ENCODE data around the gene RGL1. TPM values are rescaled to one million over a fixed set of nuclear protein-coding genes. Genes with fewer than 3 reads are reported as not detected.

RGL1 gene
- total and polyA plus RNA-seq, 7 experiments from 2014 or later, result 0.90 to 6.2 (median 2.6) TPM

DNA sequence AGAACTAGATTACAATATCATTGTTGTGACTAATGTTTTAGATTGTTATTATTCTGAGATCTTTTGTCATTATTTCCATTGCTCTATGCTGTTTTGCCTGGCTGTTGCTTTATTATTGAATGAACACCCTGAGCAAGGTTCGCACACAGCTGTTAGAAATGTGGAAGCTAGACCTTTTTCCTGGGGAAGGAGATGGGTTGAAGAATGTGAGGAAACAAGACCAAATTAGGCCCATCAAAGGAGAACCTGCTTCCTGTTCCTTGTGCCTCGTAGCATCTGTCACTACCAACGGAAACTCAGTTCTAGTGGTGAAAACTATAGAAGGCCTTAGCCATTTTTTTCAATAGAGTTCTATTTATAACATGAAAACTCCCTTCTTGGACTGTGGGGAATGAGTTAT lies 68.7 kb downstream of the RGL1 start:
- CTCF ChIA-PET, result interaction anchor here (0.6 kb wide), 1 partner anchor 1015 kb away, joined by 4 read pairs; no protein-coding TSS in a partner anchor
- intact Hi-C loops (cut with micrococcal nuclease), result loop anchor here in 1 of 2 donors (2.0 kb wide), 1 partner anchor 15 kb away; no protein-coding TSS in a partner anchor
- peak overlapping the region; percentile 27 to 87 (median 73) for H3K27ac Mint-ChIP-seq

DNA sequence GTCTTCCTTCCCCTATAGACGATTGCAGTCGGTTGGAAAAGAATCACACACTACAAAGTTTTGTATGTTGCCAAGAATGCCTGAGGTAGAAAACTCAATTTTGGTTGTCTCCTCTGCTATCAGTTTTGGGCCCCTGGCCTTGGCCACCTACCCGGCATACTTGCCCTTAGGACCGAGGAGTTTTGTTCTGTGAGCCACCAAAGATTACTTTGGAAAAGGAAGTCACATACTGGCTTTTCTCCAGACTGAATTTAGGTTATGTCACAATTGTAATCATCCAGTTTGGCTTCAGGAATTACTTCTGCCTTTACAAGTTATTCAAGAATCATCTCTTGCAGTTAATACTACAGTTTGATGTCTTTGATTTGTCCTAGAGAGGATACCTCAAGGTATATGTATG lies 71.4 kb downstream of the RGL1 start:
- intact Hi-C loops (cut with micrococcal nuclease), result no loop called here
- Histone ChIP-seq H3K4me3 (ENCODE audit: low read length) (no peak overlapping the region), H3K27me3 (ENCODE audit: control insufficient read depth in 2 of 2, insufficient read depth in 2 of 2, low read length in 2 of 2) (no peaks in the 10 kb centered on the region), H3K27ac (ENCODE audit: low read depth, low read length) (no peak overlapping the region), H3K36me3 (ENCODE audit: control insufficient read depth in 2 of 3, insufficient read depth in 3 of 3, low read length in 3 of 3) (no peaks in the 10 kb centered on the region), H3K4me1 (ENCODE audit: control insufficient read depth in 2 of 2, insufficient read depth in 2 of 2, low read length in 2 of 2) (peaks cover 0 to 12% of the 10 kb centered on the region in 2 donors), H3K9me3 (ENCODE audit: control insufficient read depth in 2 of 3, low read length in 3 of 3) (no peaks in the 10 kb centered on the region)
- Mint-ChIP-seq H3K4me1 (peaks cover 8 to 31% (median 22%) of the 10 kb centered on the region in 7 donors), H3K27me3 (peaks cover 0 to 7% (median 0%) of the 10 kb centered on the region in 5 donors), H3K36me3 (peaks cover 0 to 10% (median 7%) of the 10 kb centered on the region in 5 donors), H3K27ac (peak overlapping the region in 2 of 9 donors; percentile 7 to 8), H3K9me3 (peaks cover 0 to 4% (median 0%) of the 10 kb centered on the region in 11 donors), H3K4me3 (no peak overlapping the region)
- ChIA-PET POLR2A (no interaction called here), CTCF (no interaction called here)
- DNase-seq, result no peak
- no peak for ATAC-seq

More for the DNA sequence above, 68.7 kb downstream of the RGL1 start:
- DNase-seq (peak in 6 of 9 donors; percentile 12 to 45 (median 35)), ATAC-seq (peak; percentile 45)
- Mint-ChIP-seq H3K36me3 (peaks cover 0 to 7% (median 6%) of the 10 kb centered on the region in 5 donors), H3K9me3 (peaks cover 0 to 4% (median 0%) of the 10 kb centered on the region in 11 donors), H3K27me3 (peaks cover 0 to 4% (median 0%) of the 10 kb centered on the region in 5 donors), H3K4me3 (peak overlapping the region in 2 of 10 donors; percentile 17 to 52), H3K4me1 (peaks cover 8 to 33% (median 27%) of the 10 kb centered on the region in 7 donors)
- POLR2A ChIA-PET, result no interaction called here
- Histone ChIP-seq H3K27me3 (ENCODE audit: control insufficient read depth in 2 of 2, insufficient read depth in 2 of 2, low read length in 2 of 2) (no peaks in the 10 kb centered on the region), H3K4me3 (ENCODE audit: low read length) (no peak overlapping the region), H3K4me1 (ENCODE audit: control insufficient read depth in 2 of 2, insufficient read depth in 2 of 2, low read length in 2 of 2) (peaks cover 0 to 12% of the 10 kb centered on the region in 2 donors), H3K36me3 (ENCODE audit: control insufficient read depth in 2 of 3, insufficient read depth in 3 of 3, low read length in 3 of 3) (no peaks in the 10 kb centered on the region), H3K9me3 (ENCODE audit: control insufficient read depth in 2 of 3, low read length in 3 of 3) (no peaks in the 10 kb centered on the region), H3K27ac (ENCODE audit: low read depth, low read length) (peak overlapping the region; percentile 4)

- Mint-ChIP-seq H3K27ac (peak overlapping the region in 1 of 9 donors; percentile 8), H3K4me1 (peaks cover 8 to 31% (median 25%) of the 10 kb centered on the region in 7 donors), H3K9me3 (peaks cover 0 to 4% (median 0%) of the 10 kb centered on the region in 11 donors), H3K36me3 (peaks cover 0 to 11% (median 7%) of the 10 kb centered on the region in 5 donors), H3K27me3 (peaks cover 0 to 7% (median 0%) of the 10 kb centered on the region in 5 donors), H3K4me3 (no peak overlapping the region)
- H3K4me3 ChIP-seq (ENCODE audit: low read length), result no peak overlapping the region
- no peaks in the 10 kb centered on the region for H3K36me3 ChIP-seq (ENCODE audit: control insufficient read depth in 2 of 3, insufficient read depth in 3 of 3, low read length in 3 of 3)
- no peaks in the 10 kb centered on the region for H3K9me3 ChIP-seq (ENCODE audit: control insufficient read depth in 2 of 3, low read length in 3 of 3)
- intact Hi-C loops (cut with micrococcal nuclease), result no loop called here
- H3K27ac ChIP-seq (ENCODE audit: low read depth, low read length), result no peak overlapping the region
- ChIA-PET CTCF (no interaction called here), POLR2A (no interaction called here)
- DNase-seq (no peak), ATAC-seq (no peak)
- H3K4me1 ChIP-seq (ENCODE audit: control insufficient read depth in 2 of 2, insufficient read depth in 2 of 2, low read length in 2 of 2), result peaks cover 0 to 12% of the 10 kb centered on the region in 2 donors
- H3K27me3 ChIP-seq (ENCODE audit: control insufficient read depth in 2 of 2, insufficient read depth in 2 of 2, low read length in 2 of 2), result no peaks in the 10 kb centered on the region
These were observed 72.3 kb downstream of the RGL1 start for GRCh38 chr1:183877053-183877720.

- CTCF ChIA-PET, result no interaction called here
- H3K36me3 ChIP-seq (ENCODE audit: control insufficient read depth in 2 of 3, insufficient read depth in 3 of 3, low read length in 3 of 3), result no peaks in the 10 kb centered on the region
- no peaks in the 10 kb centered on the region for H3K4me1 ChIP-seq (ENCODE audit: control insufficient read depth in 2 of 2, insufficient read depth in 2 of 2, low read length in 2 of 2)
- no peaks in the 10 kb centered on the region for H3K9me3 ChIP-seq (ENCODE audit: control insufficient read depth in 2 of 3, low read length in 3 of 3)
- H3K36me3 Mint-ChIP-seq, result peaks cover 6 to 30% (median 14%) of the 10 kb centered on the region in 5 donors
- peaks cover 1 to 15% (median 4%) of the 10 kb centered on the region in 7 donors for H3K4me1 Mint-ChIP-seq
- peaks cover 0 to 7% (median 0%) of the 10 kb centered on the region in 5 donors for H3K27me3 Mint-ChIP-seq
- POLR2A ChIA-PET, result no interaction called here
- H3K27ac Mint-ChIP-seq, result no peak overlapping the region
- no peaks in the 10 kb centered on the region for H3K27me3 ChIP-seq (ENCODE audit: control insufficient read depth in 2 of 2, insufficient read depth in 2 of 2, low read length in 2 of 2)
- peaks cover 0 to 2% (median 0%) of the 10 kb centered on the region in 11 donors for H3K9me3 Mint-ChIP-seq
- H3K4me3 Mint-ChIP-seq, result no peak overlapping the region
- ATAC-seq (no peak), DNase-seq (no peak)
- H3K27ac ChIP-seq (ENCODE audit: low read depth, low read length), result no peak overlapping the region
- intact Hi-C loops (cut with micrococcal nuclease), result no loop called here
- H3K4me3 ChIP-seq (ENCODE audit: low read length), result no peak overlapping the region
These were observed 74.6 kb downstream of the RGL1 start for GRCh38 chr1:183879494-183879893.

GRCh38 chr1:183879966-183880365 lies 75.0 kb downstream of the RGL1 start:
- Mint-ChIP-seq H3K9me3 (no peaks in the 10 kb centered on the region), H3K27me3 (peaks cover 0 to 7% (median 0%) of the 10 kb centered on the region in 5 donors), H3K36me3 (peaks cover 4 to 34% (median 19%) of the 10 kb centered on the region in 5 donors), H3K4me1 (peaks cover 0 to 10% (median 4%) of the 10 kb centered on the region in 7 donors), H3K27ac (peak overlapping the region in 1 of 9 donors; percentile 13), H3K4me3 (no peak overlapping the region)
- Histone ChIP-seq H3K4me3 (ENCODE audit: low read length) (no peak overlapping the region), H3K4me1 (ENCODE audit: control insufficient read depth in 2 of 2, insufficient read depth in 2 of 2, low read length in 2 of 2) (no peaks in the 10 kb centered on the region), H3K9me3 (ENCODE audit: control insufficient read depth in 2 of 3, low read length in 3 of 3) (no peaks in the 10 kb centered on the region), H3K36me3 (ENCODE audit: control insufficient read depth in 2 of 3, insufficient read depth in 3 of 3, low read length in 3 of 3) (no peaks in the 10 kb centered on the region), H3K27ac (ENCODE audit: low read depth, low read length) (no peak overlapping the region), H3K27me3 (ENCODE audit: control insufficient read depth in 2 of 2, insufficient read depth in 2 of 2, low read length in 2 of 2) (no peaks in the 10 kb centered on the region)
- intact Hi-C loops (cut with micrococcal nuclease), result no loop called here
- ATAC-seq, result no peak
- no peak for DNase-seq
- POLR2A ChIA-PET, result no interaction called here
- CTCF ChIA-PET, result no interaction called here

DNA sequence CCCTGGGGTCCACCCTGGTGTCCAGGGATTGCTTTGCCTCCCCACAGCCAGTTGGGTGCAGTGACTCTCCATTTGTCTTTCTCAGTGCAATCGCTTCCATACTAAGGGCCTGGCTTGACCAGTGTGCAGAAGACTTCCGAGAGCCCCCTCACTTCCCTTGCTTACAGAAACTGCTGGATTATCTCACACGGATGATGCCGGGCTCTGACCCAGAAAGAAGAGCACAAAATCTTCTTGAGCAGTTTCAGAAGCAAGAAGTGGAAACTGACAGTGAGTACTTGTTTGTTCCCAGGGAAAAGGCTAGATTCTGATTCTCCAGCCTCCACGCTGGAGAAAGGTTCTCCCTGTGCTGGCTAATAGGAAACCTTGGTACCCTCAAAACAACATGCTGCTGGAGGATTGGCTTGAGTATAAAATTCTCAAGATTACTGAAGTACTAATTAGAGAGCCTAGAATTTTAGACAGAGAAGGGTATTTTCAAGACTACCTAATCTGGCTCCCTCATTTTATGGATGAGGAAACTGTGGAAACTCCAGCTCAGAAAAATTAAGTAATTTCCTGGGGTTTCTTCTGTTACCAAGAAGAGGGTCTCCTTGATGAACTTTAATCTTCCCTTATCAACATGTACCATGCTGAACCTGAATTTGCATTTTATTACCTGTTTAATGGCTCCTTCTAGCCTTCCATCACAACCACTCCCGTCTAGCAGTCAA lies 75.8 kb downstream of the RGL1 start:
- Mint-ChIP-seq H3K27me3 (peaks cover 0 to 7% (median 0%) of the 10 kb centered on the region in 5 donors), H3K36me3 (peaks cover 7 to 39% (median 22%) of the 10 kb centered on the region in 5 donors), H3K4me1 (peaks cover 0 to 8% (median 5%) of the 10 kb centered on the region in 7 donors), H3K9me3 (no peaks in the 10 kb centered on the region), H3K27ac (peak overlapping the region in 1 of 9 donors; percentile 16), H3K4me3 (no peak overlapping the region)
- no peaks in the 10 kb centered on the region for H3K4me1 ChIP-seq (ENCODE audit: control insufficient read depth in 2 of 2, insufficient read depth in 2 of 2, low read length in 2 of 2)
- DNase-seq (no peak), ATAC-seq (no peak)
- no peak overlapping the region for H3K27ac ChIP-seq (ENCODE audit: low read depth, low read length)
- POLR2A ChIA-PET, result no interaction called here
- H3K27me3 ChIP-seq (ENCODE audit: control insufficient read depth in 2 of 2, insufficient read depth in 2 of 2, low read length in 2 of 2), result no peaks in the 10 kb centered on the region
- H3K36me3 ChIP-seq (ENCODE audit: control insufficient read depth in 2 of 3, insufficient read depth in 3 of 3, low read length in 3 of 3), result no peaks in the 10 kb centered on the region
- intact Hi-C loops (cut with micrococcal nuclease), result no loop called here
- no peak overlapping the region for H3K4me3 ChIP-seq (ENCODE audit: low read length)
- CTCF ChIA-PET, result no interaction called here
- H3K9me3 ChIP-seq (ENCODE audit: control insufficient read depth in 2 of 3, low read length in 3 of 3), result no peaks in the 10 kb centered on the region

Measured in naive thymus-derived CD4-positive, alpha-beta T cell (primary cell).